ENCODE results near the gene HDAC2. TPM values are rescaled to one million over a fixed set of nuclear protein-coding genes. Genes with fewer than 3 reads are reported as not detected.

Gene HDAC2
- total and polyA plus RNA-seq, 2 of the 13 experiments (the other 11 are each of a cell fraction or from before 2014, with no cell fraction given): 99.6 to 114 TPM

GRCh38 chr6:113982055-113982550 lies 11.2 kb upstream of the HDAC2 start:
- H3K27me3 ChIP-seq (ENCODE audit: control insufficient read depth in 1 of 2, insufficient read depth in 2 of 2, low read length in 2 of 2): no peaks in the 10 kb centered on the region
- WGBS (ENCODE audit: low lambda C conversion rate): 47% methylated on average over 2 of the region's 2 CpGs
- H3K9ac ChIP-seq (ENCODE audit: insufficient read depth, low read depth, low read length): no peak overlapping the region
- POLR2A ChIA-PET: no interaction called here
- no peaks in the 10 kb centered on the region for H3K9me3 ChIP-seq (ENCODE audit: low read length)
- FAIRE-seq: no peak
- no peak overlapping the region for H3K4me2 ChIP-seq (ENCODE audit: low read depth, low read length)
- DNase-seq (ENCODE audit: low spot score): no peak
- CTCF ChIA-PET (ENCODE audit: low intra/inter-chr PET ratio, low total read pairs): no interaction called here
- no peaks in the 10 kb centered on the region for H3K79me2 ChIP-seq (ENCODE audit: insufficient read depth, low read length)
- BruUV-seq (replicated peaks): no TSS peak
- no peak overlapping the region for H3K27ac ChIP-seq (ENCODE audit: extremely low read length, insufficient read depth, low read length)
- no peak overlapping the region for H3K4me3 ChIP-seq (replicated peaks in 1 of 3; ENCODE audit: insufficient read depth in 1 of 3, low read depth in 2 of 3, low read length in 3 of 3)
- H2AFZ ChIP-seq (ENCODE audit: low read length): no peak overlapping the region
- in situ Hi-C loops (cut with HindIII; ENCODE audit: extremely low pct_ligation_motif_present, low pct_unique_long_range_greater_than_20kb) (loop anchor here (25.0 kb wide), 2 partner anchors 355 to 1905 kb away; partner anchors contain the start of gene HS3ST5), intact Hi-C loops (cut with micrococcal nuclease; ENCODE audit: unreplicated experiment) (loop anchor here (5.0 kb wide), 1 partner anchor 1565 kb away; no protein-coding TSS in a partner anchor)
- H3K4me1 ChIP-seq (ENCODE audit: insufficient read depth, low read length): peaks cover 15% of the 10 kb centered on the region
- no peaks in the 10 kb centered on the region for H4K20me1 ChIP-seq (ENCODE audit: insufficient read depth, low read length)
- H3K36me3 ChIP-seq (replicated peaks in 1 of 2; ENCODE audit: control insufficient read depth in 1 of 2, insufficient read depth in 2 of 2, low read length in 2 of 2): no peaks in the 10 kb centered on the region
- ATAC-seq: no peak
- no peak for TF ChIP-seq THRA (CRISPR knock-in tag; IDR thresholded peaks at IDR 0.05; ENCODE audit: borderline replicate concordance)
- TF ChIP-seq NFIC (IDR thresholded peaks at IDR 0.05; ENCODE audit: low read length): no peak
- no peak for TF ChIP-seq ZNF468 (CRISPR knock-in tag; IDR thresholded peaks at IDR 0.05)
- no peak for TF ChIP-seq DNMT1 (CRISPR knock-in tag; IDR thresholded peaks at IDR 0.05)
- no peak for TF ChIP-seq BRD4 (CRISPR knock-in tag; IDR thresholded peaks at IDR 0.05)
- TF ChIP-seq ETS1 (CRISPR knock-in tag; IDR thresholded peaks at IDR 0.05): no peak
- TF ChIP-seq RORA (CRISPR knock-in tag; IDR thresholded peaks at IDR 0.05): no peak
- TF ChIP-seq CSRNP1 (CRISPR knock-in tag; IDR thresholded peaks at IDR 0.05): no peak
- no peak for TF ChIP-seq STAT5B (CRISPR knock-in tag; IDR thresholded peaks at IDR 0.05)
- TF ChIP-seq ZSCAN5A (CRISPR knock-in tag; IDR thresholded peaks at IDR 0.05; ENCODE audit: borderline replicate concordance): no peak
- TF ChIP-seq HMGXB4 (CRISPR knock-in tag; IDR thresholded peaks at IDR 0.05; ENCODE audit: borderline replicate concordance in 1 of 2, low read depth in 1 of 2): no peak
- no peak for TF ChIP-seq ZSCAN21 (CRISPR knock-in tag; IDR thresholded peaks at IDR 0.05; ENCODE audit: borderline replicate concordance)
- no peak for TF ChIP-seq ZNF703 (CRISPR knock-in tag; IDR thresholded peaks at IDR 0.05; ENCODE audit: borderline replicate concordance)
- no peak for TF ChIP-seq SKI (IDR thresholded peaks at IDR 0.05; ENCODE audit: partially characterized antibody)
- TF ChIP-seq ZNF879 (CRISPR knock-in tag; IDR thresholded peaks at IDR 0.05): no peak
- TF ChIP-seq ZNF589 (CRISPR knock-in tag; conservative IDR thresholded peaks at IDR 0.05): no peak
